ENCODE results near the gene EEF1A2.

DNA sequence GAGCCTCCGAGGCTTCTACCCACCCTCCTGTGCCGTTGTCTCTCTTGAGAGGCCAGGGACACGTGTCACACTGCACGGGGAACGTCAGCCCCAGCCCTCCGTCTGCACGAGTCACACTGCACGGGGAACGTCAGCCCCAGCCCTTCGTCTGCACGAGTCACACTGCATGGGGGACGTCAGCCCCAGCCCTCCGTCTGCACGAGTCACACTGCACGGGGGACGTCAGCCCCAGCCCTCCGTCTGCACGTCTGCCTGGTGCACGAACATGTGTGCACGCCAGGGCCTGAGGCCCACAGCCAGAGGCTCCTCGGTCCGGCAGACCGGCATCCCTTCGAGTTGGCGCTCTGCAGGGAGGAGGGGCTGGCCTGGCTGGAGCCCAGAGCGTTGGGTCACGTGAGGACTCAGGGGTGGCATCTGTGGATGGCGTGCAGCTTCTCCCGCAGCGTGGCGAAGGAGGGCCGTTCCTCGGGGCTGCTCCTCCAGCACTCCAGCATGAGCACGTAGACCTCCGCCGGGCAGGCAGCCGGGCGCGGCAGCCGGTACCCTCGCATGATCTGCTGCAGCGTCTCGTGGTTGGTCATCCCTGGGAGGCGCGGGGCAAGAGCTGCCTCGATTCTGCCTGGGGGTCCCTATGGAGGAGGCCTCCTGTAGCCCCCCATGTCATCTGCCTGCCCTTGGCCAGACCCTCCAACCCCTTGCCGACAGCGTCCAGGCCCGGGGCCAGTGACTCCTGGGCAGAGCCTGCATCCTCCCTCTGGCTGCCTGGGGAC, 41.7 kb upstream of the EEF1A2 start:
- TF ChIP-seq, protein P1, sequence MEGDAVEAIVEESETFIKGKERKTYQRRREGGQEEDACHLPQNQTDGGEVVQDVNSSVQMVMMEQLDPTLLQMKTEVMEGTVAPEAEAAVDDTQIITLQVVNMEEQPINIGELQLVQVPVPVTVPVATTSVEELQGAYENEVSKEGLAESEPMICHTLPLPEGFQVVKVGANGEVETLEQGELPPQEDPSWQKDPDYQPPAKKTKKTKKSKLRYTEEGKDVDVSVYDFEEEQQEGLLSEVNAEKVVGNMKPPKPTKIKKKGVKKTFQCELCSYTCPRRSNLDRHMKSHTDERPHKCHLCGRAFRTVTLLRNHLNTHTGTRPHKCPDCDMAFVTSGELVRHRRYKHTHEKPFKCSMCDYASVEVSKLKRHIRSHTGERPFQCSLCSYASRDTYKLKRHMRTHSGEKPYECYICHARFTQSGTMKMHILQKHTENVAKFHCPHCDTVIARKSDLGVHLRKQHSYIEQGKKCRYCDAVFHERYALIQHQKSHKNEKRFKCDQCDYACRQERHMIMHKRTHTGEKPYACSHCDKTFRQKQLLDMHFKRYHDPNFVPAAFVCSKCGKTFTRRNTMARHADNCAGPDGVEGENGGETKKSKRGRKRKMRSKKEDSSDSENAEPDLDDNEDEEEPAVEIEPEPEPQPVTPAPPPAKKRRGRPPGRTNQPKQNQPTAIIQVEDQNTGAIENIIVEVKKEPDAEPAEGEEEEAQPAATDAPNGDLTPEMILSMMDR (conservative IDR thresholded peaks at IDR 0.05; ENCODE audit: low read depth, low read length) = no peak
- no peak for TF ChIP-seq MAFK (IDR thresholded peaks at IDR 0.05; ENCODE audit: low read depth, low read length)
- no peak for TF ChIP-seq SMC3 (IDR thresholded peaks at IDR 0.05; ENCODE audit: low read depth, low read length)
- no peak for TF ChIP-seq RFX5 (IDR thresholded peaks at IDR 0.05; ENCODE audit: low read depth, low read length)
- TF ChIP-seq POLR2A (IDR thresholded peaks at IDR 0.05; ENCODE audit: low read depth, low read length) = no peak
- TF ChIP-seq BHLHE40 (IDR thresholded peaks at IDR 0.05; ENCODE audit: low read depth, low read length) = peak; percentile 91
- TF ChIP-seq CHD1 (IDR thresholded peaks at IDR 0.05; ENCODE audit: low read depth, low read length) = no peak
- peak; percentile 62 for TF ChIP-seq FOS (IDR thresholded peaks at IDR 0.05; ENCODE audit: low read depth, low read length)
- TF ChIP-seq MXI1 (IDR thresholded peaks at IDR 0.05; ENCODE audit: borderline replicate concordance, low read depth, low read length) = no peak
- TF ChIP-seq RAD21 (IDR thresholded peaks at IDR 0.05; ENCODE audit: low read length) = no peak
- no peak for TF ChIP-seq RCOR1 (IDR thresholded peaks at IDR 0.05; ENCODE audit: insufficient replicate concordance, low read length)
- TF ChIP-seq, protein P2, sequence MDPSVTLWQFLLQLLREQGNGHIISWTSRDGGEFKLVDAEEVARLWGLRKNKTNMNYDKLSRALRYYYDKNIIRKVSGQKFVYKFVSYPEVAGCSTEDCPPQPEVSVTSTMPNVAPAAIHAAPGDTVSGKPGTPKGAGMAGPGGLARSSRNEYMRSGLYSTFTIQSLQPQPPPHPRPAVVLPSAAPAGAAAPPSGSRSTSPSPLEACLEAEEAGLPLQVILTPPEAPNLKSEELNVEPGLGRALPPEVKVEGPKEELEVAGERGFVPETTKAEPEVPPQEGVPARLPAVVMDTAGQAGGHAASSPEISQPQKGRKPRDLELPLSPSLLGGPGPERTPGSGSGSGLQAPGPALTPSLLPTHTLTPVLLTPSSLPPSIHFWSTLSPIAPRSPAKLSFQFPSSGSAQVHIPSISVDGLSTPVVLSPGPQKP (IDR thresholded peaks at IDR 0.05; ENCODE audit: borderline replicate concordance, low read depth, low read length) = no peak
- TF ChIP-seq, protein P3, sequence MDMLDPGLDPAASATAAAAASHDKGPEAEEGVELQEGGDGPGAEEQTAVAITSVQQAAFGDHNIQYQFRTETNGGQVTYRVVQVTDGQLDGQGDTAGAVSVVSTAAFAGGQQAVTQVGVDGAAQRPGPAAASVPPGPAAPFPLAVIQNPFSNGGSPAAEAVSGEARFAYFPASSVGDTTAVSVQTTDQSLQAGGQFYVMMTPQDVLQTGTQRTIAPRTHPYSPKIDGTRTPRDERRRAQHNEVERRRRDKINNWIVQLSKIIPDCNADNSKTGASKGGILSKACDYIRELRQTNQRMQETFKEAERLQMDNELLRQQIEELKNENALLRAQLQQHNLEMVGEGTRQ (IDR thresholded peaks at IDR 0.05; ENCODE audit: low read depth, low read length) = peak; percentile 49
- no peak for TF ChIP-seq MAZ (IDR thresholded peaks at IDR 0.05; ENCODE audit: borderline replicate concordance, low read depth, low read length)

Data from IMR-90 (cell line).